Suprapubic skin (tissue), 3 donors: ENCODE results near the gene NUDT4.

Experiments used
- CTCF ChIP-seq, 2 donors: fragments of 200-600 bp in 1 of 2; fragments of 450-650 bp in 1 of 2; sonication (generic) in 1 of 2; IDR thresholded peaks; one replicate each; pipeline ENCODE4 v1.5.1; 2016 to 2019; ENCODE audit warnings: antibody characterized with exemption in 2 of 2, mild to moderate bottlenecking in 1 of 2, moderate library complexity in 1 of 2
- POLR2A ChIP-seq, 2 donors: fragments of 450-650 bp; IDR thresholded peaks; one replicate each; pipeline ENCODE4 v1.6.1; 2017; ENCODE audit warnings: antibody characterized with exemption in 2 of 2, mild to moderate bottlenecking in 2 of 2, moderate library complexity in 2 of 2

GRCh38 chr12:93370947-93371346, 6.8 kb upstream of the NUDT4 start:
- TF ChIP-seq POLR2A (IDR thresholded peaks at IDR 0.05) (no peak), CTCF (IDR thresholded peaks at IDR 0.05) (no peak)
